Measurements from ENCODE around the gene UTP14C. TPM values are rescaled to one million over a fixed set of nuclear protein-coding genes. Genes with fewer than 3 reads are reported as not detected.

Gene UTP14C
- total RNA-seq, 1 experiment from 2014 or later = 9.0 TPM

GRCh38 chr13:52043675-52044074 lies 19.2 kb downstream of the UTP14C start:
- Histone ChIP-seq H3K27me3 (ENCODE audit: insufficient read depth, low read length) (no peaks in the 10 kb centered on the region), H3K27ac (ENCODE audit: low read depth, low read length) (no peak overlapping the region), H3K9ac (ENCODE audit: low read length) (no peak overlapping the region), H3K9me2 (ENCODE audit: insufficient read depth) (no peaks in the 10 kb centered on the region), H3K9me3 (ENCODE audit: control insufficient read depth in 1 of 2, insufficient read depth in 1 of 2, low read depth in 1 of 2, low read length in 2 of 2) (no peaks in the 10 kb centered on the region), H4K20me1 (ENCODE audit: insufficient read depth) (no peaks in the 10 kb centered on the region), H3K4me2 (ENCODE audit: low read length) (no peak overlapping the region), H3K4me3 (replicated peaks in 1 of 2; ENCODE audit: low read depth in 1 of 2, low read length in 2 of 2) (no peak overlapping the region), H3K79me2 (ENCODE audit: insufficient read depth, low read length) (no peaks in the 10 kb centered on the region), H3K4me1 (ENCODE audit: control insufficient read depth in 1 of 2, insufficient read depth in 2 of 2, low read length in 2 of 2) (no peaks in the 10 kb centered on the region), H3K36me3 (ENCODE audit: control insufficient read depth in 1 of 2, insufficient read depth in 2 of 2, low read length in 2 of 2) (no peaks in the 10 kb centered on the region), H2AFZ (ENCODE audit: low read depth, low read length, poor library complexity, severe bottlenecking) (no peak overlapping the region)
- no peak for ATAC-seq
- DNase-seq (ENCODE audit: low read depth, low spot score) = no peak
- RAD21 ChIA-PET (ENCODE audit: low non-redundant PET in 1 of 2, low total read pairs in 2 of 2, uncharacterized antibody in 2 of 2, unreplicated experiment in 2 of 2) = no interaction called here
- intact Hi-C loops (cut with micrococcal nuclease) = no loop called here
- TF ChIP-seq FOSL1 (IDR thresholded peaks at IDR 0.05; ENCODE audit: low read depth) = no peak
- TF ChIP-seq TCF7L2 (IDR thresholded peaks at IDR 0.05; ENCODE audit: borderline replicate concordance, extremely low read depth, insufficient read depth, insufficient read length) = no peak
- no peak for TF ChIP-seq YY1 (IDR thresholded peaks at IDR 0.05; ENCODE audit: extremely low read depth, insufficient replicate concordance, low read depth, low read length)
- TF ChIP-seq CBX3 (IDR thresholded peaks at IDR 0.05; ENCODE audit: low read depth) = no peak
- TF ChIP-seq ZFX (IDR thresholded peaks at IDR 0.05) = no peak
- no peak for TF ChIP-seq CTCF (IDR thresholded peaks at IDR 0.05 in 2 of 3, conservative IDR thresholded peaks at IDR 0.05 in 1 of 3; ENCODE audit: borderline replicate concordance in 1 of 3, insufficient read depth in 1 of 3, low read depth in 2 of 3, low read length in 2 of 3)
- TF ChIP-seq EZH2phosphoT487 (IDR thresholded peaks at IDR 0.05; ENCODE audit: borderline replicate concordance) = no peak
- TF ChIP-seq RAD21 (IDR thresholded peaks at IDR 0.05; ENCODE audit: low read depth) = no peak
- TF ChIP-seq CEBPB (IDR thresholded peaks at IDR 0.05; ENCODE audit: low read depth) = no peak
- CTCF ChIA-PET = no interaction called here
- no TSS peak for BruUV-seq (replicated peaks)
- POLR2A ChIA-PET = no interaction called here

- no TSS peak for BruUV-seq (replicated peaks)
- no peaks in the 10 kb centered on the region for H3K36me3 ChIP-seq (ENCODE audit: control insufficient read depth in 1 of 2, insufficient read depth in 2 of 2, low read length in 2 of 2)
- no peaks in the 10 kb centered on the region for H3K9me3 ChIP-seq (ENCODE audit: control insufficient read depth in 1 of 2, insufficient read depth in 1 of 2, low read depth in 1 of 2, low read length in 2 of 2)
- ChIA-PET POLR2A (no interaction called here), CTCF (no interaction called here), RAD21 (ENCODE audit: low non-redundant PET in 1 of 2, low total read pairs in 2 of 2, uncharacterized antibody in 2 of 2, unreplicated experiment in 2 of 2) (no interaction called here)
- DNase-seq (ENCODE audit: low read depth, low spot score) (no peak), ATAC-seq (no peak)
- H3K4me3 ChIP-seq (replicated peaks in 1 of 2; ENCODE audit: low read depth in 1 of 2, low read length in 2 of 2) = no peak overlapping the region
- H3K4me1 ChIP-seq (ENCODE audit: control insufficient read depth in 1 of 2, insufficient read depth in 2 of 2, low read length in 2 of 2) = no peaks in the 10 kb centered on the region
- no peaks in the 10 kb centered on the region for H3K27me3 ChIP-seq (ENCODE audit: insufficient read depth, low read length)
- intact Hi-C loops (cut with micrococcal nuclease) = no loop called here
- no peak overlapping the region for H2AFZ ChIP-seq (ENCODE audit: low read depth, low read length, poor library complexity, severe bottlenecking)
- no peaks in the 10 kb centered on the region for H3K9me2 ChIP-seq (ENCODE audit: insufficient read depth)
- no peak overlapping the region for H3K9ac ChIP-seq (ENCODE audit: low read length)
- no peaks in the 10 kb centered on the region for H4K20me1 ChIP-seq (ENCODE audit: insufficient read depth)
- H3K27ac ChIP-seq (ENCODE audit: low read depth, low read length) = no peak overlapping the region
- TF ChIP-seq CTCF (IDR thresholded peaks at IDR 0.05 in 2 of 3, conservative IDR thresholded peaks at IDR 0.05 in 1 of 3; ENCODE audit: borderline replicate concordance in 1 of 3, insufficient read depth in 1 of 3, low read depth in 2 of 3, low read length in 2 of 3) = no peak
- no peak for TF ChIP-seq FOSL1 (IDR thresholded peaks at IDR 0.05; ENCODE audit: low read depth)
- no peak for TF ChIP-seq ELF1 (IDR thresholded peaks at IDR 0.05; ENCODE audit: borderline replicate concordance, low read depth)
- TF ChIP-seq ATF3 (IDR thresholded peaks at IDR 0.05) = no peak
- no peak for TF ChIP-seq EGR1 (IDR thresholded peaks at IDR 0.05; ENCODE audit: low read depth)
- TF ChIP-seq SIN3A (IDR thresholded peaks at IDR 0.05; ENCODE audit: low read depth) = no peak
- H3K79me2 ChIP-seq (ENCODE audit: insufficient read depth, low read length) = no peaks in the 10 kb centered on the region
- H3K4me2 ChIP-seq (ENCODE audit: low read length) = no peak overlapping the region
Measured at GRCh38 chr13:52047463-52047862, 23.0 kb downstream of the UTP14C start.

Measured in HCT116 (cell line).